Gastroesophageal sphincter (tissue), 4 donors: ENCODE measurements around the gene BDH1. TPM values are rescaled to one million over a fixed set of nuclear protein-coding genes. Genes with fewer than 3 reads are reported as not detected.
"Not testable (repeated sequence)": the region's sequence is repeated elsewhere in the genome, so short reads cannot be mapped to it uniquely, and the experiment has no call there.

Experiments used
- ATAC-seq: fragments of 150-250 bp; one replicate; pipeline ENCODE4 v1.9.1; 2016; ENCODE audit warnings: mild to moderate bottlenecking, moderate library complexity
- H3K27ac ChIP-seq, 4 donors: fragments of 200-600 bp; sonication (generic) in 3 of 4; 1 replicate in 3 of 4; 2 replicates in 1 of 4; pipeline ENCODE4 v1.5.1; 2016 to 2019
- H3K27me3 ChIP-seq: fragments of 200-600 bp; sonication (generic); one replicate; pipeline ENCODE4 v1.5.1; 2019
- H3K36me3 ChIP-seq, 2 donors: fragments of 200-600 bp; sonication (generic); one replicate each; pipeline ENCODE4 v1.5.1; 2019; ENCODE audit warnings: control low read depth in 1 of 2
- H3K4me1 ChIP-seq, 3 donors: fragments of 200-600 bp; sonication (generic); 1 replicate in 2 of 3; 2 replicates in 1 of 3; pipeline ENCODE4 v1.5.1; 2016 to 2019; ENCODE audit warnings: control low read depth in 2 of 3
- H3K4me3 ChIP-seq, 2 donors: fragments of 200-600 bp; sonication (generic); one replicate each; pipeline ENCODE4 v1.5.1; 2019; ENCODE audit warnings: mild to moderate bottlenecking in 1 of 2, moderate library complexity in 1 of 2
- H3K9me3 ChIP-seq, 3 donors: fragments of 200-600 bp; sonication (generic); one replicate each; pipeline ENCODE4 v1.5.1; 2017 to 2019; ENCODE audit warnings: control low read depth in 2 of 3
- CTCF ChIP-seq, 4 experiments: fragments of 200-600 bp in 2 of 4; fragments of 450-650 bp in 2 of 4; sonication (generic) in 1 of 4; IDR thresholded peaks; one replicate each; pipeline ENCODE4 v1.5.1; 2017 to 2019; ENCODE audit warnings: antibody characterized with exemption in 4 of 4, mild to moderate bottlenecking in 2 of 4, moderate library complexity in 2 of 4
- EP300 ChIP-seq: sonication (generic); formaldehyde crosslinking; IDR thresholded peaks from one replicate; pipeline ENCODE4 v1.6.1; 2017; ENCODE audit warnings: antibody characterized with exemption, mild to moderate bottlenecking
- POLR2A ChIP-seq, 2 donors: fragments of 450-650 bp; IDR thresholded peaks; one replicate each; pipeline ENCODE4 v1.6.1; 2017; ENCODE audit warnings: antibody characterized with exemption in 2 of 2, mild to moderate bottlenecking in 2 of 2, moderate library complexity in 1 of 2
- POLR2AphosphoS5 ChIP-seq: sonication (generic); formaldehyde crosslinking; IDR thresholded peaks from one replicate; pipeline ENCODE4 v1.6.1; 2017; ENCODE audit warnings: antibody characterized with exemption
- WGBS, 2 donors: methylation state at CpG; one replicate each; pipeline ENCODE4 v1.1.5; 2018; ENCODE audit warnings: low coverage in 1 of 2; 5-methylcytosine and 5-hydroxymethylcytosine counted together
- total RNA-seq, 4 donors: library from RNA; depleted of rRNA; stranded (reverse); fragments of >200 nt; gene quantifications; one replicate each; pipeline ENCODE4 v1.1.0, GENCODE V29; 2016

Gene BDH1
- total RNA-seq, 4 donors from 2014 or later: 8.6 to 16.2 (median 12.3) TPM

- no peak for ATAC-seq
- TF ChIP-seq POLR2A (IDR thresholded peaks at IDR 0.05): no peak
- no peak for TF ChIP-seq CTCF (IDR thresholded peaks at IDR 0.05)
- no peak for TF ChIP-seq EP300
- no peak for TF ChIP-seq POLR2AphosphoS5
- Histone ChIP-seq H3K4me3 (no peak overlapping the region), H3K9me3 (no peaks in the 10 kb centered on the region), H3K4me1 (no peaks in the 10 kb centered on the region), H3K27ac (no peak overlapping the region), H3K27me3 (no peaks in the 10 kb centered on the region), H3K36me3 (peaks cover 0 to 10% of the 10 kb centered on the region in 2 donors)
- WGBS, 2 donors: 72% methylated on average over 7 of the region's 9 CpGs; no CpG with 5 or more reads in 1 of the 2 donors
Measured at GRCh38 chr3:197593046-197593380, 37.2 kb upstream of the BDH1 start.

DNA sequence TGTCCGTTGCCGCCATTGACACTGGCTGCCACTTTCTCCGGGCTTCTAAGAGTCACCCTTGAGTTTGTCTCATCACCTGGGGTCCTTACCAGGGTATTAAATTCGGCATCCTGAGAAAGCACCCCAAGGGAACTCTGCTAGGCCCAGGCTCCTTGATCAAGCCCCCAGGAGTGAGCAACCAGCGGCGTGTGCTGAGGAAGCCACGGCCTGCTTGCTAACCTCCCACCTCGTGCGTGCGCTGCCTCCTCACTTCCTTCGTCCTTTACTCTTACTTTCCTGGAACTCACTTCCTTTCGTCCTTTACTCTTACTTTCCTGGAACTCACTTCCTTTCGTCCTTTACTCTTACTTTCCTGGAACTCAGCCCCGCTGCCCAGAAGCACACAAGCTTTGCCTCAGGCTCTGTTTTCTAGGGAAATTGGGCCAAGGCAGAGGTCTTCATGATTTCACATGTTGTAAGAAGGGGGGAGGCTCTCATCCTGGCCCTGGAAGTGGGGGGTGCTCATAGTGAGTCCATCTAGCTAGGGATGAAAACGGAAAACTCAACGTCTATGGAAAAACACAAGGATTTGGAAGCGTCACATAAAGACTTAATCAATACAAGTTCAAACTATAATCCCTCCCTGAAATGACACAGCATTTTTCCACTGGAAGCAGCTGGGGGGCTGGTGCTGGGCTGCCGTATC lies 36.7 kb upstream of the BDH1 start:
- no peak for ATAC-seq
- 80 to 81% methylated on average over 9 to 18 of the region's 18 CpGs for WGBS, 2 donors
- Histone ChIP-seq H3K4me1 (no peaks in the 10 kb centered on the region), H3K9me3 (no peaks in the 10 kb centered on the region), H3K4me3 (no peak overlapping the region), H3K36me3 (peaks cover 0 to 10% of the 10 kb centered on the region in 2 donors), H3K27ac (no peak overlapping the region), H3K27me3 (no peaks in the 10 kb centered on the region)
- TF ChIP-seq POLR2A (IDR thresholded peaks at IDR 0.05) (no peak), EP300 (no peak), POLR2AphosphoS5 (no peak), CTCF (IDR thresholded peaks at IDR 0.05) (no peak)

DNA sequence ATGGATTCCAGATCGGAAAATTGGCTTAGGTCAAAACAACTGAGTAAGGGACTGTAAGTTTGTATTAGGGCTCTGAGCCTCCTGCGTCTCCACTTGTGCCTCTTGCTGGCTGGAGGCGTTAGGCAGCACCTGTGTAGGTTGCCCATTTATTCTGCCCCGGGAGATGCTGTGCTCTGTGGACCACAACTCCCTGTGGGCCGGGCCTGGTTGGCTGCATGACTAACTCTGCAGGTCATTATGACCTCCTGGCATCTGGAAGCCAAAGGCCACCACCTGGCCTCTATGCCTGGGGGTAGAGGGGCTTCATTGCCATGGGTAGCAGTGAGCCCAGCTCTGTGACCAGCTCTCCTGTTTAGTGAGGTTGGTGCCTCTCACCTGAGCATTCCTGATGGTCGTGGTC lies 36.0 kb upstream of the BDH1 start:
- no peaks in the 10 kb centered on the region for H3K27me3 ChIP-seq
- no peak for ATAC-seq
- no peak for TF ChIP-seq POLR2A (IDR thresholded peaks at IDR 0.05)
- TF ChIP-seq EP300: no peak
- no peak for TF ChIP-seq CTCF (IDR thresholded peaks at IDR 0.05)
- TF ChIP-seq POLR2AphosphoS5: no peak
- H3K4me1 ChIP-seq: no peaks in the 10 kb centered on the region
- H3K36me3 ChIP-seq: peaks cover 0 to 10% of the 10 kb centered on the region in 2 donors
- no peak overlapping the region for H3K27ac ChIP-seq
- H3K9me3 ChIP-seq: no peaks in the 10 kb centered on the region
- H3K4me3 ChIP-seq: no peak overlapping the region
- WGBS, 2 donors: 100% methylated on average over 3 of the region's 6 CpGs; no CpG with 5 or more reads in 1 of the 2 donors

- Histone ChIP-seq H3K27me3 (no peaks in the 10 kb centered on the region), H3K4me3 (no peak overlapping the region), H3K4me1 (no peaks in the 10 kb centered on the region), H3K9me3 (no peaks in the 10 kb centered on the region), H3K36me3 (peaks cover 0 to 10% of the 10 kb centered on the region in 2 donors), H3K27ac (no peak overlapping the region)
- no peak for TF ChIP-seq POLR2AphosphoS5
- no peak for TF ChIP-seq CTCF (IDR thresholded peaks at IDR 0.05)
- TF ChIP-seq EP300: no peak
- no peak for TF ChIP-seq POLR2A (IDR thresholded peaks at IDR 0.05)
- WGBS, 2 donors: 58% methylated on average over 3 of the region's 4 CpGs; no CpG with 5 or more reads in 1 of the 2 donors
- ATAC-seq: no peak
Measured at GRCh38 chr3:197590313-197590962, 34.7 kb upstream of the BDH1 start.

DNA sequence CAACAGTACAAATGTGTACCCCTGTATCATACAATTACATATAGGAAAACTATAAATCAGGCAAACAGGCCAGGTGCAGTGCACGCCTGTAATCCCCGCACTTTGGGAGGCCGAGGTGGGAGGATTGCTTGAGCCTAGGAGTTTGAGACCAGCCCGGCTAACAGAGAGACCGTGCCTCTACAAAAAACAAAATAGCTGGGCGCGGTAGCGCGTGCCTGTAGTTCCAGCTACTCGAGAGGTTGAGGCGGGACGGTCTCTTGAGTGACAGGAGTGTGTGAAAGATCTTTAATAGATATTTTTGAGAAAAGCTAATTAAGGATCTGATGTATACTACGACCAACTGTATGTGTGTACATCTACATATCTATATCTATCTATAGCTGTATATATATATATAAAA lies 33.8 kb upstream of the BDH1 start:
- no peak for ATAC-seq
- Histone ChIP-seq H3K9me3 (no peaks in the 10 kb centered on the region), H3K4me1 (no peaks in the 10 kb centered on the region), H3K27ac (no peak overlapping the region), H3K27me3 (no peaks in the 10 kb centered on the region), H3K36me3 (peaks cover 0 to 10% of the 10 kb centered on the region in 2 donors), H3K4me3 (no peak overlapping the region)
- TF ChIP-seq CTCF (IDR thresholded peaks at IDR 0.05): no peak
- TF ChIP-seq EP300: no peak
- TF ChIP-seq POLR2AphosphoS5: no peak
- TF ChIP-seq POLR2A (IDR thresholded peaks at IDR 0.05): no peak
- WGBS, 2 donors: 87% methylated on average over 6 to 13 of the region's 13 CpGs

GRCh38 chr3:197586768-197587167 lies 31.0 kb upstream of the BDH1 start:
- not testable (repeated sequence) for H3K27ac ChIP-seq, H3K9me3 ChIP-seq, H3K36me3 ChIP-seq, H3K4me3 ChIP-seq, H3K27me3 ChIP-seq, ATAC-seq, H3K4me1 ChIP-seq
- WGBS, 2 donors: 94 to 100% methylated on average over 4 to 10 of the region's 11 CpGs
